Erythroblast (primary cell): Measurements from ENCODE around the gene ELP4.

ENCODE experiments used
- GATA1 ChIP-seq: IDR thresholded peaks from 2 replicates; pipeline ENCODE4 v1.6.1; 2011; ENCODE audit warnings: low read depth, mild to moderate bottlenecking, control low read depth, low read length, moderate library complexity
- POLR2A ChIP-seq: IDR thresholded peaks from 2 replicates; pipeline ENCODE4 v1.6.1; 2011; ENCODE audit warnings: mild to moderate bottlenecking, low read length

- TF ChIP-seq POLR2A (no peak), GATA1 (no peak)
These were observed 110.4 kb downstream of the ELP4 start for GRCh38 chr11:31619980-31620379.
